Peyer's patch (tissue), 4 donors: ENCODE measurements around the gene FCGR3A. TPM values are rescaled to one million over a fixed set of nuclear protein-coding genes. Genes with fewer than 3 reads are reported as not detected.

ENCODE experiments used
- DNase-seq, 3 donors: peaks; one replicate each; pipeline ENCODE4 v3.0.0-alpha.2; 2017 to 2019
- H3K27ac ChIP-seq, 4 donors: fragments of 200-600 bp; sonication (generic); one replicate each; pipeline ENCODE4 v1.5.1; 2016 to 2019
- H3K27me3 ChIP-seq, 2 donors: fragments of 200-600 bp; sonication (generic); one replicate each; pipeline ENCODE4 v1.5.1; 2019
- H3K36me3 ChIP-seq, 3 donors: fragments of 200-600 bp; sonication (generic); one replicate each; pipeline ENCODE4 v1.5.1; 2016 to 2019
- H3K4me1 ChIP-seq, 4 donors: fragments of 200-600 bp; sonication (generic); one replicate each; pipeline ENCODE4 v1.5.1; 2016 to 2019
- H3K4me3 ChIP-seq, 4 donors: fragments of 200-600 bp; sonication (generic); 1 replicate in 3 of 4; 2 replicates in 1 of 4; pipeline ENCODE4 v1.5.1; 2016 to 2019; ENCODE audit warnings: mild to moderate bottlenecking in 1 of 4
- H3K9me3 ChIP-seq, 4 donors: fragments of 200-600 bp; sonication (generic); one replicate each; pipeline ENCODE4 v1.5.1; 2016 to 2019; ENCODE audit warnings: mild to moderate bottlenecking in 1 of 4
- CTCF ChIP-seq, 6 experiments: fragments of 450-650 bp in 4 of 6; fragments of 200-600 bp in 2 of 6; sonication (generic) in 1 of 6; IDR thresholded peaks; one replicate each; pipeline ENCODE4 v1.5.1; 2017 to 2019; ENCODE audit warnings: antibody characterized with exemption in 6 of 6, mild to moderate bottlenecking in 3 of 6, moderate library complexity in 1 of 6
- POLR2A ChIP-seq, 2 donors: fragments of 450-650 bp; IDR thresholded peaks; one replicate each; pipeline ENCODE4 v1.5.1; 2017; ENCODE audit warnings: antibody characterized with exemption in 2 of 2, mild to moderate bottlenecking in 2 of 2, moderate library complexity in 2 of 2
- total RNA-seq, 4 donors: library from RNA; depleted of rRNA; stranded (reverse); fragments of >200 nt; gene quantifications; one replicate each; pipeline ENCODE4 v1.1.0, GENCODE V29; 2016

Gene FCGR3A
- total RNA-seq, 4 donors from 2014 or later, result 0.53 to 2.8 TPM; not detected in 2

GRCh38 chr1:161499099-161500039 lies 50.2 kb downstream of the FCGR3A start:
- Histone ChIP-seq H3K27ac (no peak overlapping the region), H3K27me3 (no peaks in the 10 kb centered on the region), H3K4me3 (no peak overlapping the region), H3K9me3 (no peaks in the 10 kb centered on the region), H3K4me1 (no peaks in the 10 kb centered on the region), H3K36me3 (no peaks in the 10 kb centered on the region)
- DNase-seq, result no peak
- TF ChIP-seq CTCF (IDR thresholded peaks at IDR 0.05), result no peak
- TF ChIP-seq POLR2A (IDR thresholded peaks at IDR 0.05), result no peak

GRCh38 chr1:161498646-161499045 lies 51.0 kb downstream of the FCGR3A start:
- H3K27me3 ChIP-seq, result no peaks in the 10 kb centered on the region
- H3K4me1 ChIP-seq, result no peaks in the 10 kb centered on the region
- no peak overlapping the region for H3K27ac ChIP-seq
- no peaks in the 10 kb centered on the region for H3K9me3 ChIP-seq
- no peak overlapping the region for H3K4me3 ChIP-seq
- no peak for TF ChIP-seq CTCF (IDR thresholded peaks at IDR 0.05)
- no peak for TF ChIP-seq POLR2A (IDR thresholded peaks at IDR 0.05)
- H3K36me3 ChIP-seq, result no peaks in the 10 kb centered on the region
- no peak for DNase-seq

- H3K4me1 ChIP-seq, result no peaks in the 10 kb centered on the region
- no peaks in the 10 kb centered on the region for H3K36me3 ChIP-seq
- no peak for TF ChIP-seq CTCF (IDR thresholded peaks at IDR 0.05)
- TF ChIP-seq POLR2A (IDR thresholded peaks at IDR 0.05), result no peak
- H3K27ac ChIP-seq, result no peak overlapping the region
- H3K4me3 ChIP-seq, result no peak overlapping the region
- H3K27me3 ChIP-seq, result no peaks in the 10 kb centered on the region
- no peak for DNase-seq
- H3K9me3 ChIP-seq, result no peaks in the 10 kb centered on the region
Measured at GRCh38 chr1:161497961-161498360, 51.7 kb downstream of the FCGR3A start.

- no peaks in the 10 kb centered on the region for H3K27me3 ChIP-seq
- no peak overlapping the region for H3K4me3 ChIP-seq
- no peaks in the 10 kb centered on the region for H3K4me1 ChIP-seq
- no peaks in the 10 kb centered on the region for H3K9me3 ChIP-seq
- no peak for DNase-seq
- TF ChIP-seq POLR2A (IDR thresholded peaks at IDR 0.05) (no peak), CTCF (IDR thresholded peaks at IDR 0.05) (no peak)
- no peak overlapping the region for H3K27ac ChIP-seq
- no peaks in the 10 kb centered on the region for H3K36me3 ChIP-seq
Measured at GRCh38 chr1:161495490-161495889, 54.1 kb downstream of the FCGR3A start.

- Histone ChIP-seq H3K4me1 (no peaks in the 10 kb centered on the region), H3K27ac (no peak overlapping the region), H3K27me3 (no peaks in the 10 kb centered on the region), H3K9me3 (no peaks in the 10 kb centered on the region), H3K36me3 (no peaks in the 10 kb centered on the region), H3K4me3 (no peak overlapping the region)
- no peak for DNase-seq
- no peak for TF ChIP-seq CTCF (IDR thresholded peaks at IDR 0.05)
- TF ChIP-seq POLR2A (IDR thresholded peaks at IDR 0.05), result no peak
Measured at GRCh38 chr1:161494091-161494735, 55.4 kb downstream of the FCGR3A start.
